HepG2 (cell line): ENCODE data around the gene PASK. TPM values are rescaled to one million over a fixed set of nuclear protein-coding genes. Genes with fewer than 3 reads are reported as not detected.

Source experiments
- ARID2 ChIP-seq: sonication (generic); formaldehyde crosslinking; IDR thresholded peaks from 2 replicates; pipeline ENCODE4 v1.8.1; 2022; ENCODE audit warnings: mild to moderate bottlenecking, missing genetic modification reagents, borderline replicate concordance
- ATF2 ChIP-seq: sonication (generic); formaldehyde crosslinking; IDR thresholded peaks from 2 replicates; pipeline ENCODE4 v1.4.0; 2020; ENCODE audit warnings: missing genetic modification reagents
- ATF4 ChIP-seq, 2 experiments: fragments of 450-650 bp in 1 of 2; sonication (generic) in 1 of 2; formaldehyde crosslinking; IDR thresholded peaks; 2 replicates each; pipeline versions ENCODE4 v1.5.0 to v1.8.0; 2020 to 2022; ENCODE audit warnings: mild to moderate bottlenecking in 1 of 2, missing genetic modification reagents in 1 of 2
- HES4 ChIP-seq: sonication (generic); formaldehyde crosslinking; IDR thresholded peaks from 2 replicates; pipeline ENCODE4 v1.9.0; 2021; ENCODE audit warnings: mild to moderate bottlenecking, missing genetic modification reagents, borderline replicate concordance
- MIER2 ChIP-seq: IDR thresholded peaks from 2 replicates; pipeline ENCODE4 v1.6.1; 2016; ENCODE audit warnings: missing biosample characterization, missing genetic modification reagents
- NONO ChIP-seq, 2 experiments: fragments of 450-650 bp in 1 of 2; sonication (generic) in 1 of 2; formaldehyde crosslinking in 1 of 2; IDR thresholded peaks in 1 of 2; conservative IDR thresholded peaks in 1 of 2; 2 replicates each; pipeline versions ENCODE4 v1.6.1 to v1.8.0; 2017 to 2022; ENCODE audit warnings: mild to moderate bottlenecking in 1 of 2, missing genetic modification reagents in 1 of 2, moderate library complexity in 1 of 2
- PRDM10 ChIP-seq: sonication (generic); formaldehyde crosslinking; IDR thresholded peaks from 2 replicates; pipeline ENCODE4 v1.4.0; 2020; ENCODE audit warnings: low read depth, missing genetic modification reagents
- RBAK ChIP-seq: sonication (generic); formaldehyde crosslinking; IDR thresholded peaks from 2 replicates; pipeline ENCODE4 v1.5.1; 2020; ENCODE audit warnings: mild to moderate bottlenecking, missing genetic modification reagents
- REXO4 ChIP-seq: sonication (generic); formaldehyde crosslinking; IDR thresholded peaks from 2 replicates; pipeline ENCODE4 v1.8.0; 2022; ENCODE audit warnings: missing genetic modification reagents, mild to moderate bottlenecking, borderline replicate concordance
- RFXANK ChIP-seq: IDR thresholded peaks from 2 replicates; pipeline ENCODE4 v1.6.1; 2016
- SMARCE1 ChIP-seq: fragments of 450-650 bp; IDR thresholded peaks from 2 replicates; pipeline ENCODE4 v1.6.1; 2017; ENCODE audit warnings: borderline replicate concordance
- THAP9 ChIP-seq: sonication (generic); formaldehyde crosslinking; IDR thresholded peaks from 2 replicates; pipeline ENCODE4; 2020; ENCODE audit warnings: missing genetic modification reagents, mild to moderate bottlenecking, borderline replicate concordance
- ZIK1 ChIP-seq: sonication (generic); formaldehyde crosslinking; IDR thresholded peaks from 2 replicates; pipeline ENCODE4 v1.5.0; 2020; ENCODE audit warnings: mild to moderate bottlenecking, low read depth, missing genetic modification reagents, borderline replicate concordance
- ZKSCAN1 ChIP-seq: fragments of 150-350 bp; IDR thresholded peaks from 2 replicates; pipeline ENCODE4 v1.6.1; 2014; ENCODE audit warnings: low read length
- ZKSCAN5 ChIP-seq: sonication (generic); formaldehyde crosslinking; IDR thresholded peaks from 2 replicates; pipeline ENCODE4 v1.5.1; 2020; ENCODE audit warnings: mild to moderate bottlenecking, missing genetic modification reagents
- ZNF101 ChIP-seq: sonication (generic); formaldehyde crosslinking; IDR thresholded peaks from 2 replicates; pipeline ENCODE4 v1.4.0; 2020; ENCODE audit warnings: mild to moderate bottlenecking, low read depth, missing genetic modification reagents, borderline replicate concordance
- ZNF121 ChIP-seq: sonication (generic); formaldehyde crosslinking; IDR thresholded peaks from 2 replicates; pipeline ENCODE4 v1.5.0; 2020; ENCODE audit warnings: mild to moderate bottlenecking, missing genetic modification reagents
- ZNF784 ChIP-seq: sonication (generic); formaldehyde crosslinking; IDR thresholded peaks from 2 replicates; pipeline ENCODE4 v1.5.1; 2020; ENCODE audit warnings: missing genetic modification reagents, mild to moderate bottlenecking, borderline replicate concordance
- polyA plus RNA-seq, 8 experiments: library from polyadenylated mRNA; depleted of rRNA in 3 of 8; stranded (reverse) in 7 of 8; unstranded in 1 of 8; fragments of >200 nt; fragmentation: Illumina TruSeq in 4 of 8; extraction: Trizol in 4 of 8; gene quantifications; 2 replicates each; pipeline versions ENCODE4 v1.2.1 to v1.2.3, GENCODE V29; 2011 to 2016; ENCODE audit warnings: low read depth in 4 of 8, missing spikeins in 1 of 8, mixed read lengths in 1 of 8; ENCODE audit not compliant: insufficient read depth in 1 of 8
- total RNA-seq, 5 experiments: library from RNA; depleted of rRNA; stranded (reverse); fragments of >200 nt; fragmentation: Illumina TruSeq; extraction: Trizol; gene quantifications; 2 replicates each; pipeline ENCODE4 v1.2.3, GENCODE V29; 2016; ENCODE audit warnings: low read depth in 1 of 5

PASK gene
- total and polyA plus RNA-seq, 2 of the 13 experiments (the other 11 are each of a cell fraction or from before 2014, with no cell fraction given) = 6.9 to 17.0 TPM

GRCh38 chr2:241102239-241102803, 47.0 kb downstream of the PASK start, which contains the start of gene MTERF4 (continued):
- TF ChIP-seq ZNF784 (CRISPR knock-in tag) (peak; percentile 100), ZNF101 (CRISPR knock-in tag) (no peak), REXO4 (no peak), ATF2 (CRISPR knock-in tag) (peak; percentile 98), ATF4 (CRISPR knock-in tag; IDR thresholded peaks at IDR 0.05) (peak in 1 of 2 experiments; percentile 83; a peak in 2 of 4 replicates), MIER2 (CRISPR knock-in tag) (peak; percentile 90), ZKSCAN1 (peak; percentile 84), PRDM10 (CRISPR knock-in tag) (peak; percentile 92), NONO (IDR thresholded peaks at IDR 0.05) (no peak), NONO (CRISPR knock-in tag; conservative IDR thresholded peaks at IDR 0.05) (peak; percentile 100), ZKSCAN5 (CRISPR knock-in tag) (0 out of 2 replicates have a peak, but pooled peaks have one; percentile 61), RBAK (peak; percentile 88), ZNF121 (CRISPR knock-in tag) (peak; percentile 95), ZIK1 (CRISPR knock-in tag) (peak; percentile 98), HES4 (CRISPR knock-in tag) (peak; percentile 98), ARID2 (CRISPR knock-in tag) (no peak; the same call in 1 of the 2 replicates), RFXANK (CRISPR knock-in tag) (peak; percentile 89), THAP9 (CRISPR knock-in tag) (peak; percentile 98), SMARCE1 (no peak)
